Measurements from ENCODE around the gene NBAS. TPM values are rescaled to one million over a fixed set of nuclear protein-coding genes. Genes with fewer than 3 reads are reported as not detected.

The NBAS gene
- polyA plus RNA-seq, 1 of the 3 experiments (the other 2 are of a cell fraction): 12.0 TPM

- TF ChIP-seq RAD21 (IDR thresholded peaks at IDR 0.05; ENCODE audit: low read length) (no peak), USF1 (IDR thresholded peaks at IDR 0.05; ENCODE audit: borderline replicate concordance, low read depth) (no peak), ZBTB33 (IDR thresholded peaks at IDR 0.05; ENCODE audit: borderline replicate concordance, low read depth) (no peak), PBX3 (IDR thresholded peaks at IDR 0.05) (no peak)
Measured at GRCh38 chr2:15389326-15389700, 171.8 kb downstream of the NBAS start (continued).

- H3K9me2 ChIP-seq: no peaks in the 10 kb centered on the region
- ChIA-PET POLR2A (no interaction called here), CTCF (interaction anchor here (0.6 to 1.2 kb wide), 4 partner anchors 14 to 1084 kb away, joined by 3 read pairs; no protein-coding TSS in a partner anchor)
- H3K4me3 ChIP-seq (ENCODE audit: low read depth in 2 of 2, low read length in 1 of 2): no peak overlapping the region
- 0 out of 2 replicates have a peak, but pooled peaks cover 5% of the 10 kb centered on the region for H3K9me3 ChIP-seq
- H3K27me3 ChIP-seq (ENCODE audit: insufficient read depth): no peaks in the 10 kb centered on the region
- TF ChIP-seq TCF12 (IDR thresholded peaks at IDR 0.05): no peak
- TF ChIP-seq FOXM1 (IDR thresholded peaks at IDR 0.05; ENCODE audit: low read depth): no peak
- no peak for TF ChIP-seq POLR2AphosphoS5 (IDR thresholded peaks at IDR 0.05; ENCODE audit: low read depth, low read length)
- TF ChIP-seq FOSL2 (IDR thresholded peaks at IDR 0.05; ENCODE audit: borderline replicate concordance, low read depth): no peak
- TF ChIP-seq RAD21 (IDR thresholded peaks at IDR 0.05; ENCODE audit: low read length): no peak
- no peak for TF ChIP-seq EP300 (IDR thresholded peaks at IDR 0.05; ENCODE audit: borderline replicate concordance in 1 of 2, low read depth in 1 of 2, low read length in 1 of 2)
- no peak for TF ChIP-seq NFIC (IDR thresholded peaks at IDR 0.05; ENCODE audit: borderline replicate concordance)
- no peak for TF ChIP-seq CHD2 (IDR thresholded peaks at IDR 0.05; ENCODE audit: low read length, partially characterized antibody)
- TF ChIP-seq ZBTB33 (IDR thresholded peaks at IDR 0.05; ENCODE audit: borderline replicate concordance, low read depth): no peak
- TF ChIP-seq PBX3 (IDR thresholded peaks at IDR 0.05): no peak
- TF ChIP-seq EZH2phosphoT487 (IDR thresholded peaks at IDR 0.05; ENCODE audit: borderline replicate concordance, low read depth): no peak
- TF ChIP-seq TAF1 (IDR thresholded peaks at IDR 0.05; ENCODE audit: borderline replicate concordance, low read depth, low read length): no peak
- no peak for TF ChIP-seq JUND (IDR thresholded peaks at IDR 0.05)
- TF ChIP-seq MXI1 (IDR thresholded peaks at IDR 0.05; ENCODE audit: low read depth, low read length): no peak
- TF ChIP-seq NRF1 (IDR thresholded peaks at IDR 0.05; ENCODE audit: low read depth, low read length): no peak
- no peak for TF ChIP-seq MEF2A (IDR thresholded peaks at IDR 0.05; ENCODE audit: borderline replicate concordance, low read depth)
- no peak for DNase-seq
- peaks cover 17 to 19% of the 10 kb centered on the region in 2 experiments for H3K36me3 ChIP-seq (replicated peaks in 1 of 2; ENCODE audit: control insufficient read depth in 1 of 2, insufficient read depth in 2 of 2, low read length in 1 of 2)
- no peak overlapping the region for H3K9ac ChIP-seq
- H3K4me1 ChIP-seq (ENCODE audit: control insufficient read depth in 1 of 2, insufficient read depth in 2 of 2, low read depth in 1 of 2, low read length in 1 of 2): peaks cover 0 to 22% of the 10 kb centered on the region in 2 experiments; a peak in 2 of 4 replicates
- no peak overlapping the region for H3K27ac ChIP-seq (ENCODE audit: low read depth in 2 of 2, low read length in 1 of 2)
- H4K20me1 ChIP-seq (ENCODE audit: insufficient read depth): no peaks in the 10 kb centered on the region
- WGBS (ENCODE audit: low lambda C conversion rate): 94% methylated on average over 5 of the region's 5 CpGs
- H3F3A ChIP-seq (replicated peaks; ENCODE audit: insufficient read depth): no peaks in the 10 kb centered on the region
- no peak overlapping the region for H2AFZ ChIP-seq (ENCODE audit: low read depth)
- no peaks in the 10 kb centered on the region for H3K79me2 ChIP-seq (ENCODE audit: insufficient read depth)
- no peak overlapping the region for H3K4me2 ChIP-seq
Measured at GRCh38 chr2:15388406-15389325, 172.5 kb downstream of the NBAS start.

Data from SK-N-SH (cell line).